K562 (cell line): ENCODE results near the gene CSF1R.

Experiments
- EZH2 ChIP-seq: IDR thresholded peaks from 2 replicates; pipeline ENCODE4 v1.6.1; 2012; ENCODE audit warnings: low read depth, mild to moderate bottlenecking, inconsistent platforms, low read length, borderline replicate concordance
- HSF4 ChIP-seq: fragments of 250-450 bp; sonication (Bioruptor Pico); IDR thresholded peaks from 2 replicates; pipeline ENCODE4 v2.1.2; 2022; ENCODE audit warnings: mild to moderate bottlenecking, moderate library complexity, borderline replicate concordance
- KLF16 ChIP-seq: IDR thresholded peaks from 2 replicates; pipeline ENCODE4 v1.6.1; 2016; ENCODE audit warnings: antibody characterized with exemption
- PRPF4 ChIP-seq: fragments of 200-400 bp; formaldehyde crosslinking; IDR thresholded peaks from one replicate; pipeline ENCODE4 v1.6.1; 2017; ENCODE audit warnings: low read length, low read depth, mild to moderate bottlenecking; ENCODE audit not compliant: insufficient read depth, poor library complexity, severe bottlenecking
- ZBTB11 ChIP-seq, 3 experiments: fragments of 200-800 bp in 1 of 3; fragments of 250-450 bp in 1 of 3; fragments of 450-650 bp in 1 of 3; sonication (Bioruptor Pico) in 1 of 3; sonication (Bioruptor generic) in 1 of 3; formaldehyde crosslinking in 1 of 3; IDR thresholded peaks; 2 replicates each; pipeline versions ENCODE4 v1.6.1 to v1.8.0; 2016 to 2022; ENCODE audit warnings: mild to moderate bottlenecking in 2 of 3, missing genetic modification characterization in 2 of 3, missing compliant biosample characterization in 1 of 3, moderate library complexity in 1 of 3

- TF ChIP-seq PRPF4: no peak
- TF ChIP-seq ZBTB11 (CRISPR knock-in tag; IDR thresholded peaks at IDR 0.05): no peak
- TF ChIP-seq KLF16: no peak
- no peak for TF ChIP-seq HSF4
- TF ChIP-seq EZH2: no peak
These were observed 28.4 kb downstream of the CSF1R start for GRCh38 chr5:150057996-150058395.
